GM12878 (cell line): ENCODE results near the gene RASA1. TPM values are rescaled to one million over a fixed set of nuclear protein-coding genes. Genes with fewer than 3 reads are reported as not detected.

Source experiments
- ATAC-seq: fragments of 200-7000 bp; cut with Tn5 transposase; 3 replicates; pipeline ENCODE4 v1.9.1; 2020; ENCODE audit warnings: mild to moderate bottlenecking, moderate library complexity
- BruUV-seq: library from RNA; stranded (reverse); fragments of 400-500 nt; replicated peaks from 2 replicates; lab custom pipeline; 2021; lab: Mats Ljungman, UMichigan
- CTCF ChIA-PET: fragments of 300-600 bp; sonication (Branson Sonifier 250); formaldehyde crosslinking; extraction: SDS; loops from one replicate; lab custom pipeline; 2021; ENCODE audit warnings: inconsistent platforms; lab: Yijun Ruan, JAX
- POLR2A ChIA-PET: fragments of 350-600 bp; formaldehyde crosslinking; extraction: SDS; loops from one replicate; lab custom pipeline; 2021; ENCODE audit warnings: inconsistent platforms; lab: Charles Lee
- RAD21 ChIA-PET: fragments of 300-600 bp; sonication (Branson Sonifier 250); formaldehyde crosslinking; loops from one replicate; lab custom pipeline; 2023; ENCODE audit warnings: antibody characterized with exemption; ENCODE audit not compliant: unreplicated experiment; lab: Charles Lee
- SMC1A ChIA-PET: fragments of 300-600 bp; sonication (Branson Sonifier 250); formaldehyde crosslinking; loops from one replicate; lab custom pipeline; 2023; ENCODE audit not compliant: unreplicated experiment, uncharacterized antibody; lab: Charles Lee
- DNase-seq: peaks from one replicate; pipeline ENCODE4 v3.0.0-alpha.2; 2011; ENCODE audit warnings: low read depth, low spot score
- FAIRE-seq: peaks from 3 replicates; lab custom pipeline; 2011; peaks lifted over from hg19 to GRCh38; lab: Jason Lieb, UNC
- H2AFZ ChIP-seq: 2 replicates; pipeline ENCODE4 v1.6.0; 2011; ENCODE audit warnings: low read depth, low read length, control low read depth; ENCODE audit not compliant: control insufficient read depth
- H3K27ac ChIP-seq: 2 replicates; pipeline ENCODE4 v1.5.1; 2011; ENCODE audit warnings: control low read depth; ENCODE audit not compliant: control insufficient read depth, insufficient read depth
- H3K27me3 ChIP-seq, 2 experiments: replicated peaks in 1 of 2; 2 replicates each; pipeline versions ENCODE4 v1.6.0 to v1.6.1; 2011; ENCODE audit warnings: low read length in 1 of 2; ENCODE audit not compliant: control insufficient read depth in 2 of 2, insufficient read depth in 2 of 2
- H3K36me3 ChIP-seq, 2 experiments: 2 replicates each; pipeline ENCODE4 v1.5.1; 2011; ENCODE audit warnings: low read length in 1 of 2; ENCODE audit not compliant: control insufficient read depth in 2 of 2, insufficient read depth in 2 of 2
- H3K4me1 ChIP-seq: 2 replicates; pipeline ENCODE4 v1.6.1; 2011; ENCODE audit warnings: mild to moderate bottlenecking, low read length, moderate library complexity, mixed read lengths; ENCODE audit not compliant: control insufficient read depth, insufficient read depth
- H3K4me2 ChIP-seq: 2 replicates; pipeline ENCODE4 v1.6.0; 2011; ENCODE audit warnings: control low read depth; ENCODE audit not compliant: control insufficient read depth, insufficient read depth
- H3K4me3 ChIP-seq: fragments of 200-600 bp; sonication (generic); 2 replicates; pipeline ENCODE4 v1.5.1; 2016
- H3K79me2 ChIP-seq: 2 replicates; pipeline ENCODE4 v1.6.0; 2011; ENCODE audit warnings: low read length; ENCODE audit not compliant: control insufficient read depth, insufficient read depth
- H3K9ac ChIP-seq: 2 replicates; pipeline ENCODE4 v1.8.0; 2011; ENCODE audit warnings: low read length, control low read depth, mixed read lengths; ENCODE audit not compliant: control insufficient read depth, insufficient read depth
- H3K9me3 ChIP-seq: replicated peaks from 3 replicates; pipeline ENCODE4 v1.5.1; 2011; ENCODE audit warnings: mild to moderate bottlenecking, low read length; ENCODE audit not compliant: control insufficient read depth, insufficient read depth
- H4K20me1 ChIP-seq: 2 replicates; pipeline ENCODE4 v1.6.0; 2011; ENCODE audit not compliant: control insufficient read depth, insufficient read depth
- BCL3 ChIP-seq: IDR thresholded peaks from 2 replicates; pipeline ENCODE4 v1.6.1; 2011; ENCODE audit warnings: borderline replicate concordance, low read depth, mild to moderate bottlenecking, moderate library complexity, low read length; ENCODE audit not compliant: insufficient read depth, poor library complexity, severe bottlenecking
- CHD1 ChIP-seq: IDR thresholded peaks from 2 replicates; pipeline ENCODE4 v1.6.1; 2012; ENCODE audit warnings: low read depth, low read length, improper control_type of control experiment
- GABPA ChIP-seq: IDR thresholded peaks from 2 replicates; pipeline ENCODE4 v1.6.1; 2014; ENCODE audit warnings: antibody characterized with exemption, low read depth, mild to moderate bottlenecking, inconsistent platforms
- HCFC1 ChIP-seq: fragments of 150-350 bp; IDR thresholded peaks from 2 replicates; pipeline ENCODE4 v1.6.1; 2014; ENCODE audit warnings: low read length
- SP1 ChIP-seq: IDR thresholded peaks from one replicate; pipeline ENCODE4 v1.6.1; 2011; ENCODE audit warnings: low read depth, low read length
- YBX1 ChIP-seq: fragments of 450-650 bp; IDR thresholded peaks from 2 replicates; pipeline ENCODE4 v1.6.1; 2016; ENCODE audit warnings: antibody characterized with exemption
- ZNF687 ChIP-seq: fragments of 450-650 bp; IDR thresholded peaks from 2 replicates; pipeline ENCODE4 v1.6.1; 2017; ENCODE audit warnings: mild to moderate bottlenecking, moderate library complexity
- WGBS: methylation state at CpG from one replicate; pipeline ENCODE4 v1.1.6; 2016; ENCODE audit warnings: low lambda C conversion rate; ENCODE audit not compliant: insufficient replicate concordance, insufficient coverage; ENCODE audit errors: missing lambda C conversion rate; 5-methylcytosine and 5-hydroxymethylcytosine counted together
- in situ Hi-C: fragments of 300-500 bp; cut with MboI; formaldehyde crosslinking; loops from 9 replicates; pipeline ENCODE4 v1.14.3; 2018; ENCODE audit warnings: mixed read lengths
- intact Hi-C: fragments of 100-400 bp; cut with micrococcal nuclease; formaldehyde crosslinking; loops from one replicate; pipeline ENCODE4 v1.14.2; 2022; ENCODE audit not compliant: unreplicated experiment
- polyA plus RNA-seq, 11 experiments: library from polyadenylated mRNA; depleted of rRNA in 4 of 11; unstranded in 6 of 11; stranded (reverse) in 5 of 11; fragments of >200 nt; fragmentation: Nextera tagmentation in 4 of 11; fragmentation: Illumina TruSeq in 1 of 11; extraction: Ambion mirVana in 4 of 11; extraction: Trizol in 1 of 11; gene quantifications; 1 replicate in 1 of 11; 2 replicates in 10 of 11; pipeline versions ENCODE4 v1.2.1 to v1.2.3, GENCODE V29; 2011 to 2016; ENCODE audit warnings: inconsistent platforms in 2 of 11, missing spikeins in 2 of 11, low read depth in 1 of 11
- total RNA-seq, 4 experiments: library from RNA; depleted of rRNA in 3 of 4; stranded (reverse); fragments of >200 nt in 3 of 4; fragmentation: Illumina TruSeq in 1 of 4; extraction: Trizol in 1 of 4; gene quantifications; 2 replicates each; pipeline versions ENCODE4 v1.2.1 to v1.2.3, GENCODE V29; 2013 to 2021

RASA1 gene
- total and polyA plus RNA-seq, 10 of the 15 experiments (the other 5 are each of a cell fraction or from before 2014, with no cell fraction given) = 7.8 to 72.3 (median 21.8) TPM

GRCh38 chr5:87360132-87360531, 92.4 kb downstream of the RASA1 start (continued):
- no peak for TF ChIP-seq BCL3
- TF ChIP-seq ZNF687 = no peak
- TF ChIP-seq HCFC1 = no peak
- no peak for TF ChIP-seq SP1

- no peaks in the 10 kb centered on the region for H4K20me1 ChIP-seq
- POLR2A ChIA-PET = no interaction called here
- FAIRE-seq (no peak), ATAC-seq (no peak), DNase-seq (no peak)
- no peaks in the 10 kb centered on the region for H3K9me3 ChIP-seq
- no peak overlapping the region for H2AFZ ChIP-seq
- 98% methylated on average over 2 of the region's 2 CpGs for WGBS
- RAD21 ChIA-PET = no interaction called here
- H3K79me2 ChIP-seq = no peaks in the 10 kb centered on the region
- H3K27ac ChIP-seq = no peak overlapping the region
- no peak overlapping the region for H3K9ac ChIP-seq
- in situ Hi-C loops = no loop called here
- no peaks in the 10 kb centered on the region for H3K27me3 ChIP-seq
- SMC1A ChIA-PET = no interaction called here
- H3K4me2 ChIP-seq = no peak overlapping the region
- H3K4me3 ChIP-seq = no peak overlapping the region
- BruUV-seq = no TSS peak
- no peaks in the 10 kb centered on the region for H3K4me1 ChIP-seq
- CTCF ChIA-PET = no interaction called here
- peaks cover 1 to 22% of the 10 kb centered on the region in 2 experiments for H3K36me3 ChIP-seq
- no peak for TF ChIP-seq CHD1
- no peak for TF ChIP-seq GABPA
- TF ChIP-seq YBX1 = no peak
- intact Hi-C loops = no loop called here
Measured at GRCh38 chr5:87361031-87361445, 93.4 kb downstream of the RASA1 start.
